ENCODE measurements around the gene ID1.
"Not testable (repeated sequence)": the region's sequence is repeated elsewhere in the genome, so short reads cannot be mapped to it uniquely, and the experiment has no call there.

GRCh38 chr20:31612271-31612640, 7.2 kb downstream of the ID1 start:
- not testable (repeated sequence) for TF ChIP-seq POLR2AphosphoS5 (IDR thresholded peaks at IDR 0.05; ENCODE audit: borderline replicate concordance, low read depth, low read length); EZH2 (IDR thresholded peaks at IDR 0.05)
